HEK293 (cell line): Measurements from ENCODE around the gene UMAD1.

ENCODE experiments used
- CTCF ChIA-PET: fragments of 350-600 bp; formaldehyde crosslinking; extraction: SDS; loops from one replicate; lab custom pipeline; 2021; ENCODE audit warnings: antibody characterized with exemption; lab: Yijun Ruan, JAX
- POLR2A ChIA-PET: fragments of 300-600 bp; formaldehyde crosslinking; extraction: SDS; loops from one replicate; lab custom pipeline; 2020; ENCODE audit warnings: antibody characterized with exemption, inconsistent platforms; lab: Yijun Ruan, JAX
- H3K27ac ChIP-seq: fragments of 200-500 bp; sonication (Bioruptor generic); 2 replicates; pipeline ENCODE4 v1.5.1; 2014; ENCODE audit warnings: low read depth, low read length, control low read depth, inconsistent platforms; ENCODE audit errors: extremely low read depth
- H3K36me3 ChIP-seq, 2 experiments: fragments of 200-500 bp in 1 of 2; sonication (Bioruptor generic) in 1 of 2; 1 replicate in 1 of 2; 2 replicates in 1 of 2; pipeline ENCODE4 v1.5.1; 2014 to 2017; ENCODE audit warnings: inconsistent platforms in 2 of 2, low read length in 2 of 2; ENCODE audit not compliant: control insufficient read depth in 2 of 2, insufficient read depth in 1 of 2
- H3K4me1 ChIP-seq: fragments of 200-500 bp; sonication (Bioruptor generic); 2 replicates; pipeline ENCODE4 v1.5.1; 2014; ENCODE audit warnings: mild to moderate bottlenecking, low read length, inconsistent platforms; ENCODE audit not compliant: control insufficient read depth, insufficient read depth
- H3K4me3 ChIP-seq: 2 replicates; pipeline ENCODE4 v1.5.1; 2011; ENCODE audit warnings: low read depth, mild to moderate bottlenecking, control low read depth, low read length, moderate library complexity
- H3K9me3 ChIP-seq: fragments of 200-500 bp; sonication (Bioruptor generic); 2 replicates; pipeline ENCODE4 v1.5.1; 2014; ENCODE audit warnings: low read depth, low read length, inconsistent platforms; ENCODE audit not compliant: control insufficient read depth, insufficient read depth
- ATF2 ChIP-seq: fragments of 450-650 bp; formaldehyde crosslinking; IDR thresholded peaks from 2 replicates; pipeline ENCODE4 v1.5.1; 2016; ENCODE audit warnings: missing biosample characterization, missing genetic modification characterization, low read depth
- EGR2 ChIP-seq: fragments of 450-650 bp; formaldehyde crosslinking; IDR thresholded peaks from 2 replicates; pipeline ENCODE4 v1.5.1; 2016; ENCODE audit warnings: low read depth, missing biosample characterization, missing genetic modification characterization
- ELK4 ChIP-seq: IDR thresholded peaks from 2 replicates; pipeline ENCODE4 v1.6.1; 2011; ENCODE audit warnings: mild to moderate bottlenecking, low read depth, low read length, borderline replicate concordance
- GFI1B ChIP-seq: fragments of 450-650 bp; formaldehyde crosslinking; IDR thresholded peaks from 2 replicates; pipeline ENCODE4 v1.5.1; 2016; ENCODE audit warnings: missing biosample characterization, missing genetic modification characterization
- HOXD13 ChIP-seq: sonication (generic); formaldehyde crosslinking; IDR thresholded peaks from 2 replicates; pipeline ENCODE4 v1.8.0; 2022; ENCODE audit warnings: missing genetic modification reagents, borderline replicate concordance
- KLF7 ChIP-seq: fragments of 450-650 bp; formaldehyde crosslinking; IDR thresholded peaks from 2 replicates; pipeline ENCODE4 v1.5.1; 2016; ENCODE audit warnings: missing biosample characterization, missing genetic modification characterization, borderline replicate concordance
- PRDM1 ChIP-seq: fragments of 450-650 bp; formaldehyde crosslinking; IDR thresholded peaks from 2 replicates; pipeline ENCODE4; 2016; ENCODE audit warnings: missing biosample characterization, missing genetic modification characterization
- SALL2 ChIP-seq: fragments of 450-650 bp; formaldehyde crosslinking; IDR thresholded peaks from 2 replicates; pipeline ENCODE4 v1.5.0; 2017; ENCODE audit warnings: missing biosample characterization, mild to moderate bottlenecking, missing genetic modification characterization, borderline replicate concordance
- YY2 ChIP-seq: fragments of 450-650 bp; formaldehyde crosslinking; IDR thresholded peaks from 2 replicates; pipeline ENCODE4 v1.5.1; 2016; ENCODE audit warnings: missing biosample characterization, missing genetic modification characterization
- ZBTB1 ChIP-seq: fragments of 450-650 bp; formaldehyde crosslinking; IDR thresholded peaks from 2 replicates; pipeline ENCODE4 v1.5.1; 2016; ENCODE audit warnings: missing biosample characterization, missing genetic modification characterization
- ZBTB26 ChIP-seq: fragments of 450-650 bp; formaldehyde crosslinking; optimal IDR thresholded peaks from 2 replicates; pipeline ENCODE3; 2016; ENCODE audit warnings: missing biosample characterization, mild to moderate bottlenecking, missing genetic modification characterization
- ZBTB44 ChIP-seq: fragments of 450-650 bp; IDR thresholded peaks from 2 replicates; pipeline ENCODE4 v1.5.1; 2018; ENCODE audit warnings: missing biosample characterization, mild to moderate bottlenecking, missing genetic modification characterization
- ZBTB48 ChIP-seq: fragments of 450-650 bp; formaldehyde crosslinking; IDR thresholded peaks from 2 replicates; pipeline ENCODE4 v1.5.1; 2016; ENCODE audit warnings: missing biosample characterization, missing genetic modification characterization
- ZIC2 ChIP-seq: fragments of 450-650 bp; formaldehyde crosslinking; IDR thresholded peaks from 2 replicates; pipeline ENCODE4 v1.5.1; 2016; ENCODE audit warnings: missing biosample characterization, missing genetic modification characterization
- ZNF221 ChIP-seq: fragments of 450-650 bp; formaldehyde crosslinking; IDR thresholded peaks from 2 replicates; pipeline ENCODE4 v1.5.1; 2017; ENCODE audit warnings: missing biosample characterization, missing genetic modification characterization, borderline replicate concordance
- ZNF292 ChIP-seq: fragments of 450-650 bp; formaldehyde crosslinking; IDR thresholded peaks from 2 replicates; pipeline ENCODE4 v1.5.1; 2016; ENCODE audit warnings: low read depth, missing biosample characterization, missing genetic modification characterization, borderline replicate concordance
- ZNF335 ChIP-seq: fragments of 450-650 bp; formaldehyde crosslinking; conservative IDR thresholded peaks from 2 replicates; pipeline ENCODE4 v1.5.1; 2016; ENCODE audit warnings: missing biosample characterization, missing genetic modification characterization
- ZNF391 ChIP-seq: fragments of 450-650 bp; formaldehyde crosslinking; IDR thresholded peaks from 2 replicates; pipeline ENCODE4 v1.5.1; 2016; ENCODE audit warnings: low read depth, missing biosample characterization, missing genetic modification characterization, borderline replicate concordance
- ZNF48 ChIP-seq: fragments of 450-650 bp; formaldehyde crosslinking; IDR thresholded peaks from 2 replicates; pipeline ENCODE4 v1.5.1; 2016; ENCODE audit warnings: missing biosample characterization, missing genetic modification characterization
- ZNF513 ChIP-seq: fragments of 450-650 bp; IDR thresholded peaks from 2 replicates; pipeline ENCODE4 v1.5.1; 2018; ENCODE audit warnings: missing biosample characterization, missing genetic modification characterization
- ZNF518A ChIP-seq: fragments of 450-650 bp; formaldehyde crosslinking; conservative IDR thresholded peaks from 2 replicates; pipeline ENCODE4 v1.5.1; 2016; ENCODE audit warnings: low read depth, missing biosample characterization, missing genetic modification characterization
- ZNF561 ChIP-seq: fragments of 450-650 bp; IDR thresholded peaks from 2 replicates; pipeline ENCODE4 v1.5.1; 2018; ENCODE audit warnings: missing biosample characterization, missing genetic modification characterization, borderline replicate concordance
- ZNF571 ChIP-seq: fragments of 450-650 bp; formaldehyde crosslinking; IDR thresholded peaks from 2 replicates; pipeline ENCODE4 v1.5.0; 2017; ENCODE audit warnings: missing biosample characterization, missing genetic modification characterization
- ZNF747 ChIP-seq: fragments of 450-650 bp; formaldehyde crosslinking; IDR thresholded peaks from 2 replicates; pipeline ENCODE4 v1.5.1; 2016; ENCODE audit warnings: missing biosample characterization, missing genetic modification characterization

The UMAD1 gene

GRCh38 chr7:7707246-7707645 lies 66.7 kb downstream of the UMAD1 start (continued):
- TF ChIP-seq GFI1B (tag by site-specific recombination): no peak
- TF ChIP-seq, all 188 proteins: peak for 0

- ChIA-PET CTCF (interaction anchor here (0.6 to 1.8 kb wide), 5 partner anchors 14 to 328 kb away, joined by 3 to 7 read pairs (median 3); no protein-coding TSS in a partner anchor), POLR2A (no interaction called here)
- TF ChIP-seq YY2 (tag by site-specific recombination) (no peak), ZIC2 (no peak), ZNF391 (tag by site-specific recombination) (no peak), KLF7 (tag by site-specific recombination) (no peak), PRDM1 (peak; percentile 48; the same call in 1 of the 2 replicates), ELK4 (no peak), ZNF561 (tag by site-specific recombination) (no peak), ZNF518A (tag by site-specific recombination) (no peak), ZBTB44 (tag by site-specific recombination) (no peak), ZNF747 (tag by site-specific recombination) (no peak), ZNF513 (tag by site-specific recombination) (no peak), ZNF335 (peak; percentile 49), ZNF221 (tag by site-specific recombination) (no peak), ATF2 (peak; percentile 79), ZNF571 (tag by site-specific recombination) (no peak), ZNF292 (no peak), EGR2 (no peak), HOXD13 (no peak), ZNF48 (tag by site-specific recombination) (no peak), ZBTB48 (tag by site-specific recombination) (no peak), ZBTB26 (tag by site-specific recombination) (no peak), SALL2 (tag by site-specific recombination) (no peak), ZBTB1 (no peak)
These were observed 67.3 kb downstream of the UMAD1 start for GRCh38 chr7:7707806-7708205.

More at GRCh38 chr7:7707806-7708205, 67.3 kb downstream of the UMAD1 start:
- Histone ChIP-seq H3K9me3 (no peaks in the 10 kb centered on the region), H3K36me3 (no peaks in the 10 kb centered on the region), H3K27ac (no peak overlapping the region), H3K4me1 (peaks cover 11% of the 10 kb centered on the region), H3K4me3 (no peak overlapping the region)
